Activated T-helper 17 cell treated with anti-CD3 and anti-CD28 coated beads, Interleukin-2, amount 50 U/mL, for 72 hours (primary cell): ENCODE measurements around the gene RASSF5. TPM values are rescaled to one million over a fixed set of nuclear protein-coding genes. Genes with fewer than 3 reads are reported as not detected.

Source experiments
- ATAC-seq: fragments of 150-1000 bp; cut with Tn5 transposase; replicated peaks from 2 replicates; pipeline ENCODE4 v1.10.0; 2021; ENCODE audit warnings: mild to moderate bottlenecking, moderate library complexity
- H3K27ac Mint-ChIP-seq: one replicate; pipeline ENCODE4 v1.8.0; 2022; ENCODE audit warnings: mixed read lengths
- H3K27me3 Mint-ChIP-seq: one replicate; pipeline ENCODE4 v1.8.0; 2022; ENCODE audit warnings: mixed read lengths
- H3K36me3 Mint-ChIP-seq: one replicate; pipeline ENCODE4 v1.8.0; 2022; ENCODE audit warnings: low read depth, mild to moderate bottlenecking, mixed read lengths
- H3K4me1 Mint-ChIP-seq: one replicate; pipeline ENCODE4 v1.8.0; 2022; ENCODE audit warnings: mixed read lengths
- H3K4me3 Mint-ChIP-seq: one replicate; pipeline ENCODE4 v1.8.0; 2022; ENCODE audit warnings: mild to moderate bottlenecking, mixed read lengths
- H3K9me3 Mint-ChIP-seq: one replicate; pipeline ENCODE4 v1.8.0; 2022; ENCODE audit warnings: mixed read lengths
- total RNA-seq, 2 donors: library from RNA; stranded (reverse); gene quantifications; one replicate each; pipeline ENCODE4 v1.2.3, GENCODE V29; 2022

RASSF5 gene
- total RNA-seq, 2 donors from 2014 or later: 162 to 227 TPM

DNA sequence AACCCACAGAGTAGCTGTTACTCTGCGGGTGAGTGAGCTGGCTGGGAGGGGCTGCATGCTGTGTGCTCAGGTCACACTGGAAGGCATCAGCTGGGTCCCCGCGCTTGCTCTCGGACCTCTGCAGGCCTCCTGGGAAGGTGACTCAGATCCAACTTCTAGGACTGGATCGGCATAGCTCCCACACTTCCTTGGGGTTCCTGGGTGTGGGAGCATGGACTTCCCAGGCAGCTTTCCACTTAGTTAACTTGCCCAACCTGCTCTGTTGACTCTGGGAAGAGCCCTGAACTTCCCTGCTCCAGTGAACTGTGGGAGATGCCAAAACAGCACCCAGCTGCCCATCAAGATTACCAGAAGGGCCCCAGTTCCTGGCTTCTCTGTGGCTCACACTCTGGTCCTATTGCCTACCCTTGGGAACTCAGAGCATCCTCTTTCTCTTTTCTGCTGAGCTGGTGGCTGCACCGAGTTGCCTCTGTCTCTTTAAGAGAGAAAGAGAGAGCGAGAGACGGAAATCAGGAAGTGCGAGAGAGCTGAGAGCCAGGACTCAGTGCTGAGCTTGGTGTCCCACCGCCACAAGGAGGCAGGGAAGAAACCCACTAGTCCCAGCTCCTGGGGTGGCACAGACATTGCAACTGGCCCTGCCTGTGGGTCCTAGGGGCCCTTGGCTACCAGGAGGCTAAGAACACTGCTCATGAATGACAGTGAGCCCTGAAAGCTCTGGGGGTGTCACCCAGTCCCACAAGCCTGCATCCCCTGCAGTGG is 37.2 kb upstream of the RASSF5 start, which contains the start of gene IKBKE:
Gene IKBKE (plus strand): TSS at position 544 of the 759 bp plus-strand sequence. CDS start 2,752 bp downstream, outside the sequence.
- Mint-ChIP-seq H3K4me1 (peaks cover 58% of the 10 kb centered on the region), H3K27me3 (no peaks in the 10 kb centered on the region), H3K9me3 (no peaks in the 10 kb centered on the region), H3K27ac (peak within 1 kb of the TSS; percentile 90), H3K4me3 (peak within 1 kb of the TSS; percentile 95), H3K36me3 (peaks cover 30% of the 10 kb centered on the region)
- ATAC-seq: peak; percentile 59

DNA sequence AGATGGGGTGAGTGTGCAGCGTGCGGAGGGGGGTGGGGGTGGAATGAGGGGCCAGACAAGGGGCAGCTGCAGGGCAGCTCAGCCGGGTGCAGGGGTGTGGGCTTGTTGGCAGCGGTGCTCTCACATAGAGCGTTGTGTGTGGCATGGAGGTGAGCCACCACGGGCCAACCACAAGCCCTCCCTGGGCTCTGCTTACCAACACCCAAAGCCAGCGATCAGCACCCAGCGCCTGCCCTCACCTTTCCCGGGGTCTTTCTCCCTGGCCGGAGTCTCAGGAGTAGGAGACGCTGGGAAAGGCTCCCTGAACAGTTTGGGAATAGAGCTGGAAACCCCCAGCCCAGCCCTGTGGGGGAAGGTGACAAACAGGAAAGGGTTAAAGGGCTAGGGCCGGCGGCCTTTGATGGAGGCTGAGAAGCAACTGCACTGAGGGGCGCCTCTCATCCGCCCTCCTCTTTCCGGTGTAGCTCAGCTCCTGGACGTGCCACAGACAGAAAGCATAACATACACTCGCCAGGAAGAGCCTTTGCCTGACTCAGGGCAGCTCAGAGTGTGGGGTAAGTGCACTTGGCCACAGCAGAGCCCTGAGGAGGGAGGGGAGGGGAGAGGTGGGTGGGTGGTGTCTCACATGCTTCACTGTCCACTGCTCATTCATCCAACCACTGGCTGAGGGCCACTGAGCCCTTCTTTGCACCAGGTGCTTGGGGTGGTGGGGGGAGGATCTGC is 36.5 kb upstream of the RASSF5 start:
- H3K27ac Mint-ChIP-seq: peak overlapping the region; percentile 90
- H3K4me1 Mint-ChIP-seq: peaks cover 65% of the 10 kb centered on the region
- ATAC-seq: peak; percentile 72
- peak overlapping the region; percentile 95 for H3K4me3 Mint-ChIP-seq
- no peaks in the 10 kb centered on the region for H3K9me3 Mint-ChIP-seq
- H3K27me3 Mint-ChIP-seq: no peaks in the 10 kb centered on the region
- peaks cover 38% of the 10 kb centered on the region for H3K36me3 Mint-ChIP-seq

DNA sequence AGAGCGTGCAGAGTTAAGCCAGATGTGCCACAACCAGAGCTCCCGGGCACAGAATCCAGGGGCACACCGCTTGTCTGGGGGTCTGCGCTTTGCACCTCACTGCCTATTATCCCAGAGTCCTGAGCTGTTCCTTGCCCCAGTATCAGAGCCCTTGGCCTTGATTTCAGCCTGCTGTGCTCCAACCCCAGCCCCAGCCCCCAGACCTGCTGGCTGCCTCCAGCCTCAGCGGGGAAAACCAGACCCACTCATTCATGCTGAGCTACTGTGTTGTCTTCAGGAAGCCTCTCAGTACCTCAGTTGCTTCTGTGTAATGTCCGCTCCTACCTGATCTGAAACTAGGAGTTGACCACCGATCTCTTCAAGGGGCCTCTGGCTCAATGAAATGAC is 35.9 kb upstream of the RASSF5 start:
- peak; percentile 41 for ATAC-seq
- H3K27ac Mint-ChIP-seq: peak overlapping the region; percentile 90
- peaks cover 43% of the 10 kb centered on the region for H3K36me3 Mint-ChIP-seq

DNA sequence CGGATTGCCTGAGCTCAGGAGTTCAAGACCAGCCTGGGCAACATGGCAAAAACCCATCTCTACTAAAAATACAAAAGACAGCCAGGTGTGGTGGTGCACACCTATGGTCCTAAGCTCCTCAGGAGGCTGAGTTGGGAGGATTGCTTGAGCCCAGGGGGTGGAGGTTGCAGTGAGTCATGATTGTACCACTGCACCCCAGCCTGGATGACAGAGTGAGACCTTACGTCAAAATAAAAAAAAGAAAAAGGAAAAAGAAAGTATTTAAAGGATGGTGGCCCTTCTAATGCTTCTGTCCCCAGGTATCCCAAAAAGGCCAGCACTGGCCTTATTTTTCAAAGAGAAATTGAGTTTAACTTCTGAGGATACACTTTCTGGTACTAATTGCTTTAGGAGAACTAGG is 35.3 kb upstream of the RASSF5 start:
- H3K4me3 Mint-ChIP-seq: peak overlapping the region; percentile 95
- peak overlapping the region; percentile 90 for H3K27ac Mint-ChIP-seq
- peaks cover 49% of the 10 kb centered on the region for H3K36me3 Mint-ChIP-seq
- no peaks in the 10 kb centered on the region for H3K27me3 Mint-ChIP-seq
- no peaks in the 10 kb centered on the region for H3K9me3 Mint-ChIP-seq
- ATAC-seq: peak; percentile 12
- peaks cover 56% of the 10 kb centered on the region for H3K4me1 Mint-ChIP-seq

More for the DNA sequence above, 35.9 kb upstream of the RASSF5 start:
- Mint-ChIP-seq H3K4me1 (peaks cover 62% of the 10 kb centered on the region), H3K9me3 (no peaks in the 10 kb centered on the region), H3K27me3 (no peaks in the 10 kb centered on the region), H3K4me3 (peak overlapping the region; percentile 95)

DNA sequence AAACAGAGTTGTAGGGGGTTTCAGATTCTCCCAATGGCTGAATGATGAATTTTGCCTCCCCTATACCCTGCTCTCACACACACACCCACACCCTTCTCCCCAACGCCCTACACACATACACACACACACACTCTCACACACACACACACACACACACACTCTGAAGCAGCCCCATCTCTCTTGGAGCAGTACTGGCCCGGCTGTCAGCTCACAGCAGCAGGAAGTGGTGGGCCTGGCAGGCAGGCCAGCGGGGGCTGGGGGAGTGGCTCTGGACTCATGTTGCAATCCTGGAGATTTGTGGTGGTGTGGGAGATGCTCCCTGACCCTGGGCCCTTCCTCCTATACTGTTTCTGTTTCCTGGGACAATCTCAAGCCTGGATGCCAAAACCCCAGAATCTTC is 34.9 kb upstream of the RASSF5 start:
- Mint-ChIP-seq H3K4me3 (peak overlapping the region; percentile 95), H3K9me3 (no peaks in the 10 kb centered on the region), H3K36me3 (peaks cover 53% of the 10 kb centered on the region), H3K4me1 (peaks cover 52% of the 10 kb centered on the region), H3K27me3 (no peaks in the 10 kb centered on the region), H3K27ac (peak overlapping the region; percentile 90)
- ATAC-seq: no peak

DNA sequence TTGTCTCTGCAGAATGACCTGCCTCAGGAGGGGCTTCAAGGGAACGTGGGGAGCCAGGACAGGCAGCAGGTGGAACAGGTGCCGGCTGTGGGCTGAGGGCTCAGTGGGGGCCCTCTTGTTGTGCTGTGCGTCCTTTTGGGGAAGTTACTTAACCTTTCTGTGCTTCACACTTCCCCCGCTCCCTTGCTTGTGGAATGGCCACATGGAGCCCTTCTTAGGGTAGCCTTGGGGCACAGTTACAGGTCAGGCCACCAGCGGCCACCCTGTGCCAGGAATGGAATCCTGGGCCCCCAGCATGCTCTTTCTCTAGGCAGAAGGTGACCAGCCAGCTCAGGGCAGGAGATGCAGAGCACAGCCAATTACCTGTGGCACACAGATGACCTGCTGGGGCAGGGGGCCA is 34.4 kb upstream of the RASSF5 start:
- no peak for ATAC-seq
- H3K27ac Mint-ChIP-seq: peak overlapping the region; percentile 90
- peak overlapping the region; percentile 95 for H3K4me3 Mint-ChIP-seq

DNA sequence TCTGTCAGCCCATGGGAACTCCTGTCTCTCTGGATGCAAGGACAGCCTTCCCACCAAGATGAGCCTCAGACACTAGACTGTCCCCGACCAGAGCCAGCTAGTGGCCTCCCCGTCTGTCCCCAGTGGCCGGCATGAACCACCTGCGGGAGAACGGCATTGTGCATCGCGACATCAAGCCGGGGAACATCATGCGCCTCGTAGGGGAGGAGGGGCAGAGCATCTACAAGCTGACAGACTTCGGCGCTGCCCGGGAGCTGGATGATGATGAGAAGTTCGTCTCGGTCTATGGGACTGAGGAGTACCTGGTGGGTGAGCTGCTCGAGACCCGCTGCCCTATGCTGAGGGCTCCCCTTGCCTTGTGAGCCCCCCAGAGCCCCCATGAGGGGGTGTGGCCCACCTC is 31.3 kb upstream of the RASSF5 start:
- Mint-ChIP-seq H3K4me1 (peaks cover 38% of the 10 kb centered on the region), H3K4me3 (peak overlapping the region; percentile 46), H3K9me3 (no peaks in the 10 kb centered on the region), H3K36me3 (peaks cover 81% of the 10 kb centered on the region), H3K27ac (peak overlapping the region; percentile 82), H3K27me3 (no peaks in the 10 kb centered on the region)
- no peak for ATAC-seq

More for the DNA sequence above, 34.4 kb upstream of the RASSF5 start:
- Mint-ChIP-seq H3K4me1 (peaks cover 47% of the 10 kb centered on the region), H3K36me3 (peaks cover 54% of the 10 kb centered on the region), H3K9me3 (no peaks in the 10 kb centered on the region), H3K27me3 (no peaks in the 10 kb centered on the region)

DNA sequence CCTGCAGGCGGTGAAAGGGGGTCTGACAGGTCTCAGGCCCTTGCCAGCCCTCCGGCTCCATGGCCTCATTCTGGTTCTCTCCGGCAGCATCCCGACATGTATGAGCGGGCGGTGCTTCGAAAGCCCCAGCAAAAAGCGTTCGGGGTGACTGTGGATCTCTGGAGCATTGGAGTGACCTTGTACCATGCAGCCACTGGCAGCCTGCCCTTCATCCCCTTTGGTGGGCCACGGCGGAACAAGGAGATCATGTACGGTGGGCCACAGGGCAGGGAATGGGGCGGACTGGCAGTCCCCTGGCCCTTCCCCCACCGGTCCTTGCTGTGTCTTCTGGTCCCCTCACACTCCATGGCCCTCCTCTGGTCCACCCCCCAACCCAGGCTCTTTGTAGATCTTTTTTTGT is 30.7 kb upstream of the RASSF5 start:
- Mint-ChIP-seq H3K27me3 (no peaks in the 10 kb centered on the region), H3K4me1 (peaks cover 38% of the 10 kb centered on the region), H3K27ac (peak overlapping the region; percentile 66), H3K36me3 (peaks cover 84% of the 10 kb centered on the region), H3K9me3 (no peaks in the 10 kb centered on the region), H3K4me3 (no peak overlapping the region)
- ATAC-seq: no peak

DNA sequence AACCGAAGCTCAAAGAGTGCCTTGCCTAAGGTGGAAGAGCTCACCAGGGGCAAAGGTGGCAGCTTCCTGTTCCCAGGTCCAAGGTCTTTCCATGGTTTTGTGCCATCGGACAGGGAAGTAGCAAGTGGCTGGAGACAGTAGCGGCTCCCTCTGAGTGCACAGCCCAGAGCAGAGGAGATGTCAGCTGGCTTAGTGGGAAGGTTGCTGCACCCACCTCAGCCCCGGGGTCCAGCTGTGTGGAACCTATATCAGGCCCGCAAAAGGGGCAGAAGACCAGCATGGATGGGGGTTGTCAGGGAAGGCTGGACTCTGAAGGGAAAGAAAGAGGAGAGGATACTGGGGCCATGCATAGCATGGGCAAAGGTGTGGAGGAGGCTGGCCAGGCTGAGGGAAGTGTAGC is 30.2 kb upstream of the RASSF5 start:
- Mint-ChIP-seq H3K36me3 (peaks cover 82% of the 10 kb centered on the region), H3K4me1 (peaks cover 34% of the 10 kb centered on the region), H3K9me3 (no peaks in the 10 kb centered on the region), H3K4me3 (no peak overlapping the region), H3K27me3 (no peaks in the 10 kb centered on the region), H3K27ac (peak overlapping the region; percentile 66)
- no peak for ATAC-seq

DNA sequence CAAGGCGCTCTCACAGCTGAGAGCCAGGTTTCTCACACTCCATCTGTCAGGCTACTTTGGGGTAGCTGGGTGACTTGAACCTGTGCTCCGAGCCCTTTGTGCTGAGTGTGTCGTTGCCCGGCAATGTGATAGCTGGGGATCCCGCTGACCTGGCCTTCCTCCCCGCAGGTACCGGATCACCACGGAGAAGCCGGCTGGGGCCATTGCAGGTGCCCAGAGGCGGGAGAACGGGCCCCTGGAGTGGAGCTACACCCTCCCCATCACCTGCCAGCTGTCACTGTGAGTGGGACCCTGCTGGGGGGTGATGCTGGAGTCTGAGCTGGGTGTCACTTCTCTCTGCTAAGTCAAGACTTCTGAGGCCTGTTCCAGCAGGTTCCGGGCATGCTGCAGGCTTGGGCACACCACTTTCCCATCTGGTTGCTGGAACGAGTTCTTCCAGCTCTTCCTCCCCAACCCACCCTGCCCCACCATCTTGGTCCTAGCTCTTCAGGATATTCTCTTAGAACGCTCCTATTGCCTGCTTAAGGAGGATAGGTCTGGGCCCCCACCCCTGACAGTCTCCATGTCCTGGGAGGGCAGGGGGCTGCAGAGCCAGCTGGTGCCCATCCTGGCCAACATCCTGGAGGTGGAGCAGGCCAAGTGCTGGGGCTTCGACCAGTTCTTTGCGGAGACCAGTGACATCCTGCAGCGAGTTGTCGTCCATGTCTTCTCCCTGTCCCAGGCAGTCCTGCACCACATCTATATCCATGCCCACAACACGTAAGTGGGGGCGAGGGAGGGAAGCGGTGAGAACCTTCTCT is 29.6 kb upstream of the RASSF5 start:
- H3K4me3 Mint-ChIP-seq: no peak overlapping the region
- no peak overlapping the region for H3K27ac Mint-ChIP-seq
- H3K27me3 Mint-ChIP-seq: no peaks in the 10 kb centered on the region
- H3K36me3 Mint-ChIP-seq: peaks cover 85% of the 10 kb centered on the region
- no peak for ATAC-seq
- no peaks in the 10 kb centered on the region for H3K9me3 Mint-ChIP-seq
- peaks cover 28% of the 10 kb centered on the region for H3K4me1 Mint-ChIP-seq

DNA sequence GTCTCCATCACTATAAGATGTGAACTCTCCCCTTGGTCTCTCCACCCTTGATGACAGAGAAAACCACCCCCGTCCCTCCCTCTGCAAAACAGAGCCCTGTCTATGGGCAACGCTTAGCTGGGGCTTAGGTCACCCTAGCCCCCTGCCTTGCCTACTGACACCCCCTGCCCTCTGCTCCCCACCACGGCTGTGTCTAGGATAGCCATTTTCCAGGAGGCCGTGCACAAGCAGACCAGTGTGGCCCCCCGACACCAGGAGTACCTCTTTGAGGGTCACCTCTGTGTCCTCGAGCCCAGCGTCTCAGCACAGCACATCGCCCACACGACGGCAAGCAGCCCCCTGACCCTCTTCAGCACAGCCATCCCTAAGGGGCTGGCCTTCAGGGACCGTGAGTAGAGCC is 28.6 kb upstream of the RASSF5 start:
- Mint-ChIP-seq H3K9me3 (no peaks in the 10 kb centered on the region), H3K27ac (no peak overlapping the region), H3K27me3 (no peaks in the 10 kb centered on the region), H3K4me3 (no peak overlapping the region), H3K36me3 (peaks cover 84% of the 10 kb centered on the region), H3K4me1 (peaks cover 22% of the 10 kb centered on the region)
- no peak for ATAC-seq

DNA sequence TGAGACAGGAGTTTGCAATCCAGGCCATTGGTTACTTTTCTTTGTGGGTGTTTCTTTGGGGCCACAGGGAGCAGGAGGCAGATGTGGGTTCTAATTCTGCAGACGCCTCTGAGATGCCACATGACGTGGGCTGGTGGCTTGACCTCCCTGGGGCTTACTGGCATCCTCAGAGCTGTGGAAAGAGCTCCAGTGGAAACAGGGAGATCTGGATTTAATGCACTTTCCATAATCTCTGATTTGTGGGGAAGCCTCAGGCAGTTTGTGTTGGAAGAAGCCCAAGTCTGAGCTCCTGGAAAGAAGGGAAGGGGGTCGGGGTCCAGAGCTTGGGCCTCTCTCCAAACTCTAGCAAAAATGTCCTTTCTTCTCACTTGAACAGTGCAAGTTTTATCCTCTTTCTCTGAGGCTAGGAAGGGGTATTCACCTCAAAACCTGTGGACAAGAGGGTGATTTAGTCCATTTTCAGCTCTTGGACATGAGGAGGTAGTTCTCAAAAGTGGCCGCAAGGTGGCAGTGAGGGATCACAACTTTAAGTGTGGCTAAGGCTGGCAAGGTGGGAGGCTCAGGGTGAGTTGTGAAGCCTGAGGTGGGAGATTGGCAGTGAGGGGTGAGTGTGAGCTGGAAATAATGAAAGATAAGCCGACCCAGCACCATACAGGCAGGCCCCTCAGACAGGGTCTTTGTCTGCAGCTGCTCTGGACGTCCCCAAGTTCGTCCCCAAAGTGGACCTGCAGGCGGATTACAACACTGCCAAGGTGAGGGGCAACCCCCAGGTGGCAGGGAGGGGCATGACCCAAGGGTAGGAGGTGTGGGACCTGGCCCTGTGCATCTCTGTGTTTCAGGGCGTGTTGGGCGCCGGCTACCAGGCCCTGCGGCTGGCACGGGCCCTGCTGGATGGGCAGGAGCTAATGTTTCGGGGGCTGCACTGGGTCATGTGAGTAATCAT is 27.9 kb upstream of the RASSF5 start:
- no peak overlapping the region for H3K4me3 Mint-ChIP-seq
- ATAC-seq: peak; percentile 36
- peak overlapping the region; percentile 73 for H3K27ac Mint-ChIP-seq
- H3K36me3 Mint-ChIP-seq: peaks cover 81% of the 10 kb centered on the region
- H3K27me3 Mint-ChIP-seq: no peaks in the 10 kb centered on the region
- H3K9me3 Mint-ChIP-seq: no peaks in the 10 kb centered on the region
- H3K4me1 Mint-ChIP-seq: peaks cover 22% of the 10 kb centered on the region

DNA sequence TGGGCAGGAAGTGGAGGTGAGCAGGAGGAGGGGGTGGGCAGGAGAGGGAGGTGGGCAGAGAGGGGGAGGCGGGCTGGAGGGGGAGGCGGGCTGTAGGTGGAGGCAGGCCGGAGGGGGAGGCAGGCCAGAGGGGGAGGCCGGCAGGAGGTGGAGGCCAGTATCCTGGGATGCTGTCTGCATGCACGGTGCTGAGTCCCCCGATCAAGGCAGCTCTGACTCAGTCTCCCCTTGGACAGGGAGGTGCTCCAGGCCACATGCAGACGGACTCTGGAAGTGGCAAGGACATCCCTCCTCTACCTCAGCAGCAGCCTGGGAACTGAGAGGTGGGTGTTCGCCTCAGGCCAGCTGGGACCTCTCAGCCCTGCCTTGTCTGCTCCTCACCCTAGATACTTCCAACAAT is 27.1 kb upstream of the RASSF5 start:
- ATAC-seq: no peak
- no peaks in the 10 kb centered on the region for H3K27me3 Mint-ChIP-seq
- peak overlapping the region; percentile 81 for H3K27ac Mint-ChIP-seq
- no peak overlapping the region for H3K4me3 Mint-ChIP-seq
- peaks cover 19% of the 10 kb centered on the region for H3K4me1 Mint-ChIP-seq
- H3K36me3 Mint-ChIP-seq: peaks cover 83% of the 10 kb centered on the region
- no peaks in the 10 kb centered on the region for H3K9me3 Mint-ChIP-seq
